ENCODE results near the gene POLE3.
"Not testable (repeated sequence)": the region's sequence is repeated elsewhere in the genome, so short reads cannot be mapped to it uniquely, and the experiment has no call there.

POLE3 gene

DNA sequence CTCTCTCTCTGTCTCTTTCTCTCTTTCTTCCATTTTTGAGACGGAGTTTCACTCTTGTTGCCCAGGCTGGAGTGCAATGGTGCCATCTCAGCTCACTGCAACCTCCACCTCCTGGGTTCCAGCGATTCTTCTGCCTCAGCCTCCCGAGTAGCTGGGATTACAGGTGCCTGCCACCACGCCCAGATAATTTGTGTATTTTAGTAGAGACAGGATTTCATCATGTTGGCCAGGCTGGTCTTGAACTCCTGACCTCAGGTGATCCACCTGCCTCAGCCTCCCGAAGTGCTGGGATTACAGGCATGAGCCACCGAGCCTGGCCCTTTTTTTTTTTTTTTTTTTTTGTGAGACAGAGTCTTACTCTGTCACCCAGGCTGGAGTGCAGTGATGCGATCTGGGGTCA lies 29.0 kb downstream of the POLE3 start:
- not testable (repeated sequence) for H2AFZ ChIP-seq (ENCODE audit: low read length); H3K9ac ChIP-seq (ENCODE audit: low read depth, low read length, poor library complexity); H3K79me1 ChIP-seq (ENCODE audit: low read depth, low read length); H3K27me3 ChIP-seq (ENCODE audit: control insufficient read depth in 3 of 3, insufficient read depth in 3 of 3, low read depth in 1 of 3, low read length in 3 of 3); H3K4me2 ChIP-seq (ENCODE audit: insufficient read depth, low read length, poor library complexity, severe bottlenecking); H3K4ac ChIP-seq (ENCODE audit: low read length); H3K9me3 ChIP-seq (replicated peaks in 1 of 2; ENCODE audit: control insufficient read depth in 2 of 2, insufficient read depth in 1 of 2, low read depth in 1 of 2, low read length in 2 of 2); H4K91ac ChIP-seq (ENCODE audit: low read depth, low read length, poor library complexity); H4K8ac ChIP-seq (ENCODE audit: low read depth, low read length); DNase-seq (ENCODE audit: low spot score); H3K4me1 ChIP-seq (ENCODE audit: control insufficient read depth in 2 of 2, insufficient read depth in 1 of 2, low read depth in 1 of 2, low read length in 2 of 2); H3K27ac ChIP-seq (replicated peaks; ENCODE audit: low read length); H2BK120ac ChIP-seq (ENCODE audit: low read depth, low read length); H2AK5ac ChIP-seq (ENCODE audit: low read depth, low read length); H3K14ac ChIP-seq (ENCODE audit: low read length); H2BK15ac ChIP-seq (ENCODE audit: low read length); H3K36me3 ChIP-seq (replicated peaks in 1 of 2; ENCODE audit: control insufficient read depth in 2 of 2, insufficient read depth in 2 of 2, low read length in 2 of 2); H3K23ac ChIP-seq (ENCODE audit: low read depth, low read length, poor library complexity); H3K4me3 ChIP-seq (ENCODE audit: low read length in 2 of 2); H2BK12ac ChIP-seq (ENCODE audit: low read length); H3K18ac ChIP-seq (ENCODE audit: low read length); H2BK5ac ChIP-seq (ENCODE audit: low read length)
- no CpG with 5 or more reads among the region's 7 CpGs for WGBS, 2 donors (ENCODE audit: extremely low coverage in 2 of 2, insufficient read length in 2 of 2, insufficient replicate concordance in 1 of 2)

GRCh38 chr9:113380869-113381378 lies 29.6 kb downstream of the POLE3 start:
- Histone ChIP-seq H3K36me3 (replicated peaks in 1 of 2; ENCODE audit: control insufficient read depth in 2 of 2, insufficient read depth in 2 of 2, low read length in 2 of 2) (peaks cover 0 to 3% of the 10 kb centered on the region in 2 donors), H4K91ac (ENCODE audit: low read depth, low read length, poor library complexity) (no peak overlapping the region), H3K79me1 (ENCODE audit: low read depth, low read length) (no peaks in the 10 kb centered on the region), H3K4me2 (ENCODE audit: insufficient read depth, low read length, poor library complexity, severe bottlenecking) (no peak overlapping the region), H4K8ac (ENCODE audit: low read depth, low read length) (peak overlapping the region; percentile 65), H2AFZ (ENCODE audit: low read length) (peak overlapping the region; percentile 4), H3K27ac (replicated peaks; ENCODE audit: low read length) (no peak overlapping the region), H3K4me3 (ENCODE audit: low read length in 2 of 2) (no peak overlapping the region), H3K14ac (ENCODE audit: low read length) (no peak overlapping the region), H2BK15ac (ENCODE audit: low read length) (no peak overlapping the region), H3K18ac (ENCODE audit: low read length) (no peak overlapping the region), H3K27me3 (ENCODE audit: control insufficient read depth in 3 of 3, insufficient read depth in 3 of 3, low read depth in 1 of 3, low read length in 3 of 3) (peaks cover 0 to 3% (median 0%) of the 10 kb centered on the region in 3 experiments), H2AK5ac (ENCODE audit: low read depth, low read length) (no peak overlapping the region), H3K9me3 (replicated peaks in 1 of 2; ENCODE audit: control insufficient read depth in 2 of 2, insufficient read depth in 1 of 2, low read depth in 1 of 2, low read length in 2 of 2) (no peaks in the 10 kb centered on the region), H2BK120ac (ENCODE audit: low read depth, low read length) (no peak overlapping the region), H3K23ac (ENCODE audit: low read depth, low read length, poor library complexity) (no peak overlapping the region), H2BK5ac (ENCODE audit: low read length) (no peak overlapping the region), H3K4me1 (ENCODE audit: control insufficient read depth in 2 of 2, insufficient read depth in 1 of 2, low read depth in 1 of 2, low read length in 2 of 2) (no peaks in the 10 kb centered on the region), H2BK12ac (ENCODE audit: low read length) (no peak overlapping the region), H3K9ac (ENCODE audit: low read depth, low read length, poor library complexity) (no peak overlapping the region), H3K4ac (ENCODE audit: low read length) (no peak overlapping the region)
- WGBS, 2 donors (ENCODE audit: extremely low coverage in 2 of 2, insufficient read length in 2 of 2, insufficient replicate concordance in 1 of 2): no CpG with 5 or more reads among the region's 1 CpG
- DNase-seq (ENCODE audit: low spot score): no peak

DNA sequence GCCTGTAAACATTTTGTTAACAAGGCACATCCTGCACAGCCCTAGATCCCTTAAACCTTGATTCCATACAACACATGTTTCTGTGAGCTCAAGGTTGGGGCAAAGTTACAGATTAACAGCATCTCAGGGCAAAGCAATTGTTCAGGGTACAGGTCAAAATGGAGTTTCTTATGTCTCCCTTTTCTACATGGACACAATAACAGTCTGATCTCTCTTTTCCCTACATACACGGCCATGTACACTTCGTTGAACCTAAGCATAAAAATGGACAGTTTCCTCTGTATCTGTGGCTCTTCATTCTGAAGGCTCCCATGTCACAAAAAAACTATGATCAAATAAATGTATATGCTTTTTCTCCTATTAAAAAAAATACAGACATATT lies 30.7 kb downstream of the POLE3 start:
- H3K18ac ChIP-seq (ENCODE audit: low read length); H2AFZ ChIP-seq (ENCODE audit: low read length); H2AK5ac ChIP-seq (ENCODE audit: low read depth, low read length); H2BK120ac ChIP-seq (ENCODE audit: low read depth, low read length); H3K4ac ChIP-seq (ENCODE audit: low read length); H3K27ac ChIP-seq (replicated peaks; ENCODE audit: low read length); H2BK5ac ChIP-seq (ENCODE audit: low read length); H3K9ac ChIP-seq (ENCODE audit: low read depth, low read length, poor library complexity); H4K8ac ChIP-seq (ENCODE audit: low read depth, low read length); H3K27me3 ChIP-seq (ENCODE audit: control insufficient read depth in 3 of 3, insufficient read depth in 3 of 3, low read depth in 1 of 3, low read length in 3 of 3); H2BK15ac ChIP-seq (ENCODE audit: low read length); H3K9me3 ChIP-seq (replicated peaks in 1 of 2; ENCODE audit: control insufficient read depth in 2 of 2, insufficient read depth in 1 of 2, low read depth in 1 of 2, low read length in 2 of 2); H3K36me3 ChIP-seq (replicated peaks in 1 of 2; ENCODE audit: control insufficient read depth in 2 of 2, insufficient read depth in 2 of 2, low read length in 2 of 2); DNase-seq (ENCODE audit: low spot score); H3K4me1 ChIP-seq (ENCODE audit: control insufficient read depth in 2 of 2, insufficient read depth in 1 of 2, low read depth in 1 of 2, low read length in 2 of 2); H3K14ac ChIP-seq (ENCODE audit: low read length); H3K4me3 ChIP-seq (ENCODE audit: low read length in 2 of 2); H2BK12ac ChIP-seq (ENCODE audit: low read length); H3K79me1 ChIP-seq (ENCODE audit: low read depth, low read length); H3K4me2 ChIP-seq (ENCODE audit: insufficient read depth, low read length, poor library complexity, severe bottlenecking); H3K23ac ChIP-seq (ENCODE audit: low read depth, low read length, poor library complexity); H4K91ac ChIP-seq (ENCODE audit: low read depth, low read length, poor library complexity): not testable (repeated sequence)
- WGBS, 2 donors (ENCODE audit: extremely low coverage in 2 of 2, insufficient read length in 2 of 2, insufficient replicate concordance in 1 of 2): no CpG with 5 or more reads among the region's 2 CpGs

DNA sequence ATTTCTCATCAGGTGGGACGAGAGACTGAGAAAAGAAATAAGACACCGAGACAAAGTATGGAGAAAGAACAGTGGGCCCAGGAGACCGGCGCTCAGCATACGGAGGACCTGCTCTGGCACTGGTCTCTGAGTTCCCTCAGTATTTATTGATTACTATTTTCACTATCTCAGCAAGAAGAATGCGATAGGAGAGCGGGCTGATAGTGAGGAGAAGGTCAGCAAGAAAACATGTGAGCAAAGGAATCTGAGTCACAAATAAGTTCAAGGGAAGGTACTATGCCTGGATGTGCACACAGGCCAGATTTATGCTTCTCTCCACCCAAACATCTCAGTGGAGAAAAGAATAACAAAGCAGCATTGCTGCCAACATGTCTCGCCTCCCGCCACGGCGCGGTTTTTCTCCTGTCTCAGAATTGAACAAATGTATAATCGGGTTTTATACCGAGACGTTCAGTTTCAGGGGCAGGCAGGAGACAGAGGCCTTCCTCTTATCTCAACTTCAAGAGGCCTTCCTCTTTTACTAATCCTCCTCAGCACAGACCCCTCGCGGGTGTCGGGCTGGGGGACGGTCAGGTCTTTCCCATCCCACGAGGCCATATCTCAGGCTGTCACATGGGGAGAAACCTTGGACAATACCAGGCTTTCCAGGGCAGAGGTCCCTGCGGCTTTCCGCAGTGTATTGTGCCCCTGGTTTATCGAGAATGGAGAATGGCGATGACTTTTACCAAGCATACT lies 31.2 kb downstream of the POLE3 start:
- H3K9me3 ChIP-seq (replicated peaks in 1 of 2; ENCODE audit: control insufficient read depth in 2 of 2, insufficient read depth in 1 of 2, low read depth in 1 of 2, low read length in 2 of 2); H3K4me2 ChIP-seq (ENCODE audit: insufficient read depth, low read length, poor library complexity, severe bottlenecking); H3K27ac ChIP-seq (replicated peaks; ENCODE audit: low read length); H3K23ac ChIP-seq (ENCODE audit: low read depth, low read length, poor library complexity); H2BK12ac ChIP-seq (ENCODE audit: low read length); H3K36me3 ChIP-seq (replicated peaks in 1 of 2; ENCODE audit: control insufficient read depth in 2 of 2, insufficient read depth in 2 of 2, low read length in 2 of 2); H2BK5ac ChIP-seq (ENCODE audit: low read length); H3K27me3 ChIP-seq (ENCODE audit: control insufficient read depth in 3 of 3, insufficient read depth in 3 of 3, low read depth in 1 of 3, low read length in 3 of 3); H2BK15ac ChIP-seq (ENCODE audit: low read length); H4K91ac ChIP-seq (ENCODE audit: low read depth, low read length, poor library complexity); H3K4me3 ChIP-seq (ENCODE audit: low read length in 2 of 2); H4K8ac ChIP-seq (ENCODE audit: low read depth, low read length); H3K4me1 ChIP-seq (ENCODE audit: control insufficient read depth in 2 of 2, insufficient read depth in 1 of 2, low read depth in 1 of 2, low read length in 2 of 2); H2AK5ac ChIP-seq (ENCODE audit: low read depth, low read length); H3K79me1 ChIP-seq (ENCODE audit: low read depth, low read length); H3K9ac ChIP-seq (ENCODE audit: low read depth, low read length, poor library complexity); H3K14ac ChIP-seq (ENCODE audit: low read length); DNase-seq (ENCODE audit: low spot score); H2BK120ac ChIP-seq (ENCODE audit: low read depth, low read length); H3K4ac ChIP-seq (ENCODE audit: low read length); H3K18ac ChIP-seq (ENCODE audit: low read length): not testable (repeated sequence)
- WGBS, 2 donors (ENCODE audit: extremely low coverage in 2 of 2, insufficient read length in 2 of 2, insufficient replicate concordance in 1 of 2): no CpG with 5 or more reads among the region's 24 CpGs
- H2AFZ ChIP-seq (ENCODE audit: low read length): peak overlapping the region; percentile 79

Data from neuronal stem cell (in vitro differentiated cells).